ENCODE measurements around the gene VPS18. TPM values are rescaled to one million over a fixed set of nuclear protein-coding genes. Genes with fewer than 3 reads are reported as not detected.
A peak's percentile ranks its signal among the peaks of the same experiment; 100 is the strongest.

Gene VPS18
- total and polyA plus RNA-seq, 2 donors (not counting 1 experiment from before 2014, with no cell fraction given): 15.5 to 36.7 TPM

DNA sequence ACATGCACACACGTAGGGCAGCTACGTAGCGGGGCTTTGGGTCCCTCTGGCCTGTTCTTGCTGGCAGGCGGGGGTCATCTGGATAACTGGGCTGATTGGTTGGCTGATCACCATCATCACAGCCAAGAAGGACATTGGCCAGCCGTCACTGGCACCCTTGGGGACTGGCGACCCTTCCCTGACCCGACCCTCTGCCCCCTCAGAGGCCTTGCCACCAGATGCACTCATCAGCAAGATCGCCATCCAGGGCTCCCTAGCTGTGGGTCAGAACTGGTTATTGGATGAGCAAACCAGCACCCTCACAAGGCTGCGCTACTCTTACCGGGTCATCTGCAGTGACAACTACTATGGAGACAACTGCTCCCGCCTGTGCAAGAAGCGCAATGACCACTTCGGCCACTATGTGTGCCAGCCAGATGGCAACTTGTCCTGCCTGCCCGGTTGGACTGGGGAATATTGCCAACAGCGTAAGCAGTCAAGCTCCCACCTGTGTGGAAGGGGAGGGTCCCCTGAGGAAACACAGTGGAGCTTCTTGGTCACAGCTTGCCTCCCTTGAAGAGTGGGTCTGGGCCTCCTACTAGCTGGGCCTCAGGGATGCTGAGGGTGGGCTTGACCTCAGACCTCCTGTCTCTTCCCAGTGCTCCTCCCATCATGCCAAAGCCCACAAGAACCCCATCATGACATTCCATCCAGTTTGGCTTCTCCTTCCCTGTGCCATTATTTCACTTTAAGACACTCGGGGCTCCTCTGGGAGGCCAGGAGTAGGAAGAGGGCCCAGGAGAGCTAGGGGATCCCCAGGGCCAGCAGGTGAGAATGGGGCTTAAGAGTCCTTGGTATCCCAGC lies 37.3 kb downstream of the VPS18 start:
- TF ChIP-seq EZH2 (IDR thresholded peaks at IDR 0.05; ENCODE audit: low read length, missing control alignments): no peak
- H3K4me3 ChIP-seq (replicated peaks in 1 of 4; ENCODE audit: control extremely low read depth in 1 of 4, insufficient read depth in 1 of 4, low read depth in 3 of 4, low read length in 4 of 4): no peak overlapping the region
- DNase-seq (ENCODE audit: low read depth in 2 of 2): no peak
- H3K4me1 ChIP-seq (ENCODE audit: control insufficient read depth, extremely low read depth, insufficient read depth, low read length): peaks cover 11% of the 10 kb centered on the region
- H3K9me3 ChIP-seq (ENCODE audit: control insufficient read depth, insufficient read depth, low read depth, low read length): no peaks in the 10 kb centered on the region
- H3K27ac ChIP-seq (ENCODE audit: insufficient read depth, low read length): no peak overlapping the region
- H3K9ac ChIP-seq (ENCODE audit: insufficient read depth, low read length): no peak overlapping the region
- no peaks in the 10 kb centered on the region for H3K36me3 ChIP-seq (ENCODE audit: control insufficient read depth, insufficient read depth, low read length)
- no peaks in the 10 kb centered on the region for H4K20me1 ChIP-seq (ENCODE audit: control insufficient read depth, extremely low read depth, insufficient read depth, low read length)
- no peaks in the 10 kb centered on the region for H3K79me2 ChIP-seq (ENCODE audit: control insufficient read depth, insufficient read depth, low read length)
- H3K4me2 ChIP-seq (ENCODE audit: extremely low read depth, insufficient read depth, low read length): peak overlapping the region; percentile 8
- no peak overlapping the region for H2AFZ ChIP-seq (ENCODE audit: low read length)
- H3K27me3 ChIP-seq (ENCODE audit: control insufficient read depth, insufficient read depth, low read length): peaks cover 30% of the 10 kb centered on the region

DNA sequence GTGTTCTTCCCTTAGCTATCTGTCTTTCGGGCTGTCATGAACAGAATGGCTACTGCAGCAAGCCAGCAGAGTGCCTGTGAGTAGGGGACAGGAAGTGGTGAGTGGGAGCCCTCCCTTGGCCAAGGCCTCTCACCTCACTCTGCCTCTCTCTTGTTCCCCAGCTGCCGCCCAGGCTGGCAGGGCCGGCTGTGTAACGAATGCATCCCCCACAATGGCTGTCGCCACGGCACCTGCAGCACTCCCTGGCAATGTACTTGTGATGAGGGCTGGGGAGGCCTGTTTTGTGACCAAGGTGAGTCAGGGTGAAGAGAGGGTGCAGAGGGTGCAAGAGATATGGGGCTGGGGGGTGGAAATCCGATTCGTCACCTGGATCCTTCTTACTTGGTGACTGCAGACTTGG lies 37.9 kb downstream of the VPS18 start:
- no peak overlapping the region for H3K9ac ChIP-seq (ENCODE audit: insufficient read depth, low read length)
- H3K36me3 ChIP-seq (ENCODE audit: control insufficient read depth, insufficient read depth, low read length): no peaks in the 10 kb centered on the region

GRCh38 chr15:40932649-40933516 lies 38.6 kb downstream of the VPS18 start:
- H3K4me3 ChIP-seq (replicated peaks in 1 of 4; ENCODE audit: control extremely low read depth in 1 of 4, insufficient read depth in 1 of 4, low read depth in 3 of 4, low read length in 4 of 4): no peak overlapping the region
- no peak overlapping the region for H3K27ac ChIP-seq (ENCODE audit: insufficient read depth, low read length)
- no peaks in the 10 kb centered on the region for H3K79me2 ChIP-seq (ENCODE audit: control insufficient read depth, insufficient read depth, low read length)
- no peaks in the 10 kb centered on the region for H3K9me3 ChIP-seq (ENCODE audit: control insufficient read depth, insufficient read depth, low read depth, low read length)
- H3K27me3 ChIP-seq (ENCODE audit: control insufficient read depth, insufficient read depth, low read length): peaks cover 18% of the 10 kb centered on the region
- H3K9ac ChIP-seq (ENCODE audit: insufficient read depth, low read length): no peak overlapping the region
- DNase-seq (ENCODE audit: low read depth in 2 of 2): no peak
- no peaks in the 10 kb centered on the region for H4K20me1 ChIP-seq (ENCODE audit: control insufficient read depth, extremely low read depth, insufficient read depth, low read length)
- TF ChIP-seq EZH2 (IDR thresholded peaks at IDR 0.05; ENCODE audit: low read length, missing control alignments): no peak
- TF ChIP-seq, protein P1, sequence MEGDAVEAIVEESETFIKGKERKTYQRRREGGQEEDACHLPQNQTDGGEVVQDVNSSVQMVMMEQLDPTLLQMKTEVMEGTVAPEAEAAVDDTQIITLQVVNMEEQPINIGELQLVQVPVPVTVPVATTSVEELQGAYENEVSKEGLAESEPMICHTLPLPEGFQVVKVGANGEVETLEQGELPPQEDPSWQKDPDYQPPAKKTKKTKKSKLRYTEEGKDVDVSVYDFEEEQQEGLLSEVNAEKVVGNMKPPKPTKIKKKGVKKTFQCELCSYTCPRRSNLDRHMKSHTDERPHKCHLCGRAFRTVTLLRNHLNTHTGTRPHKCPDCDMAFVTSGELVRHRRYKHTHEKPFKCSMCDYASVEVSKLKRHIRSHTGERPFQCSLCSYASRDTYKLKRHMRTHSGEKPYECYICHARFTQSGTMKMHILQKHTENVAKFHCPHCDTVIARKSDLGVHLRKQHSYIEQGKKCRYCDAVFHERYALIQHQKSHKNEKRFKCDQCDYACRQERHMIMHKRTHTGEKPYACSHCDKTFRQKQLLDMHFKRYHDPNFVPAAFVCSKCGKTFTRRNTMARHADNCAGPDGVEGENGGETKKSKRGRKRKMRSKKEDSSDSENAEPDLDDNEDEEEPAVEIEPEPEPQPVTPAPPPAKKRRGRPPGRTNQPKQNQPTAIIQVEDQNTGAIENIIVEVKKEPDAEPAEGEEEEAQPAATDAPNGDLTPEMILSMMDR (conservative IDR thresholded peaks at IDR 0.05 in 1 of 2, IDR thresholded peaks at IDR 0.05 in 1 of 2; ENCODE audit: low read depth in 1 of 2, low read length in 2 of 2): no peak
- peaks cover 17% of the 10 kb centered on the region for H3K4me1 ChIP-seq (ENCODE audit: control insufficient read depth, extremely low read depth, insufficient read depth, low read length)
- no peak overlapping the region for H3K4me2 ChIP-seq (ENCODE audit: extremely low read depth, insufficient read depth, low read length)
- no peak overlapping the region for H2AFZ ChIP-seq (ENCODE audit: low read length)
- no peaks in the 10 kb centered on the region for H3K36me3 ChIP-seq (ENCODE audit: control insufficient read depth, insufficient read depth, low read length)

More for the DNA sequence above, 37.9 kb downstream of the VPS18 start:
- no peak overlapping the region for H3K4me2 ChIP-seq (ENCODE audit: extremely low read depth, insufficient read depth, low read length)
- H3K79me2 ChIP-seq (ENCODE audit: control insufficient read depth, insufficient read depth, low read length): no peaks in the 10 kb centered on the region
- H3K27me3 ChIP-seq (ENCODE audit: control insufficient read depth, insufficient read depth, low read length): peaks cover 23% of the 10 kb centered on the region
- TF ChIP-seq, protein P1 (conservative IDR thresholded peaks at IDR 0.05 in 1 of 2, IDR thresholded peaks at IDR 0.05 in 1 of 2; ENCODE audit: low read depth in 1 of 2, low read length in 2 of 2): no peak
- no peak for TF ChIP-seq EZH2 (IDR thresholded peaks at IDR 0.05; ENCODE audit: low read length, missing control alignments)
- H3K27ac ChIP-seq (ENCODE audit: insufficient read depth, low read length): no peak overlapping the region
- no peak overlapping the region for H2AFZ ChIP-seq (ENCODE audit: low read length)
- H4K20me1 ChIP-seq (ENCODE audit: control insufficient read depth, extremely low read depth, insufficient read depth, low read length): no peaks in the 10 kb centered on the region
- H3K4me3 ChIP-seq (replicated peaks in 1 of 4; ENCODE audit: control extremely low read depth in 1 of 4, insufficient read depth in 1 of 4, low read depth in 3 of 4, low read length in 4 of 4): no peak overlapping the region
- DNase-seq (ENCODE audit: low read depth in 2 of 2): no peak
- H3K9me3 ChIP-seq (ENCODE audit: control insufficient read depth, insufficient read depth, low read depth, low read length): no peaks in the 10 kb centered on the region
- H3K4me1 ChIP-seq (ENCODE audit: control insufficient read depth, extremely low read depth, insufficient read depth, low read length): peaks cover 15% of the 10 kb centered on the region
